Tibial nerve (tissue), 4 donors: ENCODE results near the gene SYT7.

Experiments used
- EP300 ChIP-seq, 2 donors: sonication (generic); formaldehyde crosslinking; IDR thresholded peaks; one replicate each; pipeline ENCODE4 v1.6.1; 2017; ENCODE audit warnings: antibody characterized with exemption in 2 of 2, mild to moderate bottlenecking in 1 of 2
- POLR2A ChIP-seq, 2 donors: fragments of 450-650 bp; IDR thresholded peaks; one replicate each; pipeline ENCODE4 v1.6.1; 2017; ENCODE audit warnings: antibody characterized with exemption in 2 of 2, mild to moderate bottlenecking in 2 of 2, moderate library complexity in 2 of 2
- TF ChIP-seq, protein P1 (sequence below), 5 experiments: fragments of 200-600 bp in 3 of 5; fragments of 450-650 bp in 2 of 5; sonication (generic) in 3 of 5; IDR thresholded peaks; one replicate each; pipeline ENCODE4 v1.5.1; 2016 to 2019; ENCODE audit warnings: antibody characterized with exemption in 5 of 5, mild to moderate bottlenecking in 3 of 5, moderate library complexity in 2 of 5

DNA sequence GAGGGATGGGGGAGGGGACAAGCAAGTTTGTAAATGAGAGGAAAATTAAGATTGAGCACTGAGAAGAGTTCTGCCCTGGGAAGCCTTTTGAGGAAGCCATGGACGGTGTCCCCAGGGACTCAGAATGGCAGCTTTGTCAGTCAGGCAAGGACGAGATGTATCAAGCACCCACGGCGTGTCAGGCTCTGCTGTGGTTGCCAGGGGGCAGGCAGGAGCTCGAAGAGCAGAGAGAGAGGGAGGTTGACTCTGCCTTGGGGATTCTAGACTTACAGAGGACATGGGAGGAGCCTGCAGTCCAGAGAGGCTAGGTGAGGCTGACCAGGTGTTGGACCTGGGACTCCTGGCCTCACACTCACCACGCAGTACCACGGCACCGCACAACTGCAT lies 29.1 kb upstream of the SYT7 start:
- TF ChIP-seq POLR2A (IDR thresholded peaks at IDR 0.05) (no peak), EP300 (IDR thresholded peaks at IDR 0.05) (no peak)
- TF ChIP-seq, protein P1, sequence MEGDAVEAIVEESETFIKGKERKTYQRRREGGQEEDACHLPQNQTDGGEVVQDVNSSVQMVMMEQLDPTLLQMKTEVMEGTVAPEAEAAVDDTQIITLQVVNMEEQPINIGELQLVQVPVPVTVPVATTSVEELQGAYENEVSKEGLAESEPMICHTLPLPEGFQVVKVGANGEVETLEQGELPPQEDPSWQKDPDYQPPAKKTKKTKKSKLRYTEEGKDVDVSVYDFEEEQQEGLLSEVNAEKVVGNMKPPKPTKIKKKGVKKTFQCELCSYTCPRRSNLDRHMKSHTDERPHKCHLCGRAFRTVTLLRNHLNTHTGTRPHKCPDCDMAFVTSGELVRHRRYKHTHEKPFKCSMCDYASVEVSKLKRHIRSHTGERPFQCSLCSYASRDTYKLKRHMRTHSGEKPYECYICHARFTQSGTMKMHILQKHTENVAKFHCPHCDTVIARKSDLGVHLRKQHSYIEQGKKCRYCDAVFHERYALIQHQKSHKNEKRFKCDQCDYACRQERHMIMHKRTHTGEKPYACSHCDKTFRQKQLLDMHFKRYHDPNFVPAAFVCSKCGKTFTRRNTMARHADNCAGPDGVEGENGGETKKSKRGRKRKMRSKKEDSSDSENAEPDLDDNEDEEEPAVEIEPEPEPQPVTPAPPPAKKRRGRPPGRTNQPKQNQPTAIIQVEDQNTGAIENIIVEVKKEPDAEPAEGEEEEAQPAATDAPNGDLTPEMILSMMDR (IDR thresholded peaks at IDR 0.05): no peak
